ENCODE measurements around the gene CDC123. TPM values are rescaled to one million over a fixed set of nuclear protein-coding genes. Genes with fewer than 3 reads are reported as not detected.

Gene CDC123
- total and polyA plus RNA-seq, 8 donors: 51.9 to 98.6 (median 90.7) TPM

GRCh38 chr10:12213621-12214020 lies 17.6 kb downstream of the CDC123 start:
- Histone ChIP-seq H3K27me3 (no peaks in the 10 kb centered on the region), H3K9me3 (no peaks in the 10 kb centered on the region), H3K4me1 (peaks cover 3 to 13% of the 10 kb centered on the region in 2 donors), H3K36me3 (peaks cover 0 to 67% of the 10 kb centered on the region in 2 donors), H3K4me3 (no peak overlapping the region), H3K27ac (no peak overlapping the region)
- DNase-seq: no peak
- no peak for TF ChIP-seq CTCF (IDR thresholded peaks at IDR 0.05)
- no peak for ATAC-seq
- intact Hi-C loops (cut with DNase I): no loop called here

GRCh38 chr10:12214093-12214492 lies 18.1 kb downstream of the CDC123 start:
- no peak for TF ChIP-seq CTCF (IDR thresholded peaks at IDR 0.05)
- H3K4me3 ChIP-seq: no peak overlapping the region
- peaks cover 0 to 68% of the 10 kb centered on the region in 2 donors for H3K36me3 ChIP-seq
- DNase-seq (no peak), ATAC-seq (no peak)
- no peak overlapping the region for H3K27ac ChIP-seq
- H3K9me3 ChIP-seq: no peaks in the 10 kb centered on the region
- no peaks in the 10 kb centered on the region for H3K27me3 ChIP-seq
- H3K4me1 ChIP-seq: peaks cover 3 to 13% of the 10 kb centered on the region in 2 donors
- intact Hi-C loops (cut with DNase I): no loop called here

- ATAC-seq: peak; percentile 73
- TF ChIP-seq CTCF (IDR thresholded peaks at IDR 0.05): peak; percentile 57 to 59
- peak in 2 of 4 donors; percentile 23 to 40 for DNase-seq
These were observed 18.8 kb downstream of the CDC123 start for GRCh38 chr10:12214763-12215218.

GRCh38 chr10:12218991-12219390 lies 23.0 kb downstream of the CDC123 start:
- H3K27me3 ChIP-seq: no peaks in the 10 kb centered on the region
- ATAC-seq: no peak
- H3K36me3 ChIP-seq: peaks cover 0 to 56% of the 10 kb centered on the region in 2 donors
- peaks cover 3 to 31% of the 10 kb centered on the region in 2 donors for H3K4me1 ChIP-seq
- H3K4me3 ChIP-seq: no peak overlapping the region
- DNase-seq: no peak
- H3K9me3 ChIP-seq: no peaks in the 10 kb centered on the region
- intact Hi-C loops (cut with DNase I): no loop called here
- peak overlapping the region in 1 of 2 donors; percentile 26 for H3K27ac ChIP-seq
- TF ChIP-seq CTCF (IDR thresholded peaks at IDR 0.05): no peak

More at GRCh38 chr10:12214763-12215218, 18.8 kb downstream of the CDC123 start:
- peaks cover 3 to 18% of the 10 kb centered on the region in 2 donors for H3K4me1 ChIP-seq
- intact Hi-C loops (cut with DNase I): no loop called here
- peak overlapping the region in 1 of 2 donors; percentile 61 for H3K27ac ChIP-seq
- no peaks in the 10 kb centered on the region for H3K9me3 ChIP-seq
- no peaks in the 10 kb centered on the region for H3K27me3 ChIP-seq
- peak overlapping the region in 1 of 2 donors; percentile 8 for H3K4me3 ChIP-seq
- H3K36me3 ChIP-seq: peaks cover 0 to 63% of the 10 kb centered on the region in 2 donors

GRCh38 chr10:12221323-12222298 lies 25.6 kb downstream of the CDC123 start:
- peaks cover 0 to 69% of the 10 kb centered on the region in 2 donors for H3K36me3 ChIP-seq
- intact Hi-C loops (cut with DNase I): no loop called here
- DNase-seq (no peak), ATAC-seq (no peak)
- no peak overlapping the region for H3K27ac ChIP-seq
- no peaks in the 10 kb centered on the region for H3K27me3 ChIP-seq
- no peak for TF ChIP-seq CTCF (IDR thresholded peaks at IDR 0.05)
- H3K9me3 ChIP-seq: no peaks in the 10 kb centered on the region
- H3K4me1 ChIP-seq: peaks cover 0 to 19% of the 10 kb centered on the region in 2 donors
- H3K4me3 ChIP-seq: no peak overlapping the region

All from left lung (tissue), 10 donors.